Fibroblast of lung (primary cell): ENCODE measurements around the gene FBLN7. TPM values are rescaled to one million over a fixed set of nuclear protein-coding genes. Genes with fewer than 3 reads are reported as not detected.
A peak's percentile ranks its signal among the peaks of the same experiment; 100 is the strongest.

Experiments
- DNase-seq, 2 donors: peaks; one replicate each; pipeline versions ENCODE4 v3.0.0 to v3.0.0-alpha.2; 2010; ENCODE audit warnings: low read depth in 2 of 2
- H2AFZ ChIP-seq: 2 replicates; pipeline ENCODE4 v1.5.1; 2012; ENCODE audit warnings: low read length, control low read depth, inconsistent platforms
- H3K27ac ChIP-seq: 2 replicates; pipeline ENCODE4 v1.5.1; 2011; ENCODE audit warnings: low read length, control low read depth; ENCODE audit not compliant: insufficient read depth
- H3K27me3 ChIP-seq: 2 replicates; pipeline ENCODE4 v1.5.1; 2011; ENCODE audit warnings: mild to moderate bottlenecking, low read length; ENCODE audit not compliant: control insufficient read depth, insufficient read depth
- H3K36me3 ChIP-seq: 2 replicates; pipeline ENCODE4 v1.5.1; 2011; ENCODE audit warnings: low read length; ENCODE audit not compliant: control insufficient read depth, insufficient read depth
- H3K4me1 ChIP-seq: 2 replicates; pipeline ENCODE4 v1.5.1; 2011; ENCODE audit warnings: low read length; ENCODE audit not compliant: control insufficient read depth, insufficient read depth; ENCODE audit errors: extremely low read depth
- H3K4me2 ChIP-seq: 2 replicates; pipeline ENCODE4 v1.5.1; 2011; ENCODE audit warnings: low read length, control low read depth; ENCODE audit not compliant: insufficient read depth; ENCODE audit errors: extremely low read depth
- H3K4me3 ChIP-seq, 4 experiments: fragments of 200-600 bp in 1 of 4; sonication (generic) in 1 of 4; replicated peaks in 1 of 4; 2 replicates each; pipeline ENCODE4 v1.5.1; 2011 to 2016; ENCODE audit warnings: low read length in 4 of 4, low read depth in 3 of 4, mild to moderate bottlenecking in 3 of 4, control low read depth in 2 of 4, inconsistent platforms in 1 of 4, mixed read lengths in 1 of 4; ENCODE audit not compliant: insufficient read depth in 1 of 4; ENCODE audit errors: control extremely low read depth in 1 of 4
- H3K79me2 ChIP-seq: 2 replicates; pipeline ENCODE4 v1.5.1; 2012; ENCODE audit warnings: mild to moderate bottlenecking, low read length, inconsistent platforms; ENCODE audit not compliant: control insufficient read depth, insufficient read depth
- H3K9ac ChIP-seq: 2 replicates; pipeline ENCODE4 v1.5.1; 2011; ENCODE audit warnings: mild to moderate bottlenecking, low read length, control low read depth; ENCODE audit not compliant: insufficient read depth
- H3K9me3 ChIP-seq: 2 replicates; pipeline ENCODE4 v1.5.1; 2012; ENCODE audit warnings: low read depth, low read length; ENCODE audit not compliant: control insufficient read depth, insufficient read depth
- H4K20me1 ChIP-seq: 2 replicates; pipeline ENCODE4 v1.5.1; 2011; ENCODE audit warnings: low read length; ENCODE audit not compliant: control insufficient read depth, insufficient read depth; ENCODE audit errors: extremely low read depth
- CTCF ChIP-seq, 2 donors: IDR thresholded peaks in 1 of 2; conservative IDR thresholded peaks in 1 of 2; 1 replicate in 1 of 2; 2 replicates in 1 of 2; pipeline ENCODE4 v1.5.1; 2011 to 2012; ENCODE audit warnings: low read length in 2 of 2, control low read depth in 1 of 2, inconsistent platforms in 1 of 2, low read depth in 1 of 2, mild to moderate bottlenecking in 1 of 2
- EZH2 ChIP-seq: IDR thresholded peaks from 2 replicates; pipeline ENCODE4 v1.5.1; 2012; ENCODE audit warnings: low read length, control low read depth, mild to moderate bottlenecking; ENCODE audit errors: missing control alignments
- polyA plus RNA-seq, 2 donors: library from polyadenylated mRNA; depleted of rRNA in 1 of 2; stranded (reverse) in 1 of 2; unstranded in 1 of 2; fragments of >200 nt; gene quantifications; 2 replicates each; pipeline ENCODE4 v1.2.1, GENCODE V29; 2011 to 2012; ENCODE audit warnings: missing spikeins in 1 of 2
- total RNA-seq: library from RNA; depleted of rRNA; stranded (reverse); fragments of >200 nt; gene quantifications from 2 replicates; pipeline ENCODE4 v1.2.1, GENCODE V29; 2014

The FBLN7 gene
- total and polyA plus RNA-seq, 2 donors (not counting 1 experiment from before 2014, with no cell fraction given): 0.99 to 4.6 TPM

- DNase-seq: peak; percentile 44 to 74
- no peaks in the 10 kb centered on the region for H3K79me2 ChIP-seq
- no peaks in the 10 kb centered on the region for H3K9me3 ChIP-seq
- H3K9ac ChIP-seq: no peak overlapping the region
- no peaks in the 10 kb centered on the region for H4K20me1 ChIP-seq
- no peaks in the 10 kb centered on the region for H3K4me1 ChIP-seq
- no peak overlapping the region for H3K4me2 ChIP-seq
- H3K4me3 ChIP-seq: no peak overlapping the region
- H3K36me3 ChIP-seq: peaks cover 2% of the 10 kb centered on the region
- H2AFZ ChIP-seq: no peak overlapping the region
- TF ChIP-seq CTCF (conservative IDR thresholded peaks at IDR 0.05 in 1 of 2, IDR thresholded peaks at IDR 0.05 in 1 of 2; ENCODE audit: low read depth in 1 of 2, low read length in 2 of 2) (peak; percentile 57 to 63), EZH2 (no peak)
- H3K27ac ChIP-seq: no peak overlapping the region
- H3K27me3 ChIP-seq: no peaks in the 10 kb centered on the region
Measured at GRCh38 chr2:112121682-112122254, 16.4 kb upstream of the FBLN7 start.

DNA sequence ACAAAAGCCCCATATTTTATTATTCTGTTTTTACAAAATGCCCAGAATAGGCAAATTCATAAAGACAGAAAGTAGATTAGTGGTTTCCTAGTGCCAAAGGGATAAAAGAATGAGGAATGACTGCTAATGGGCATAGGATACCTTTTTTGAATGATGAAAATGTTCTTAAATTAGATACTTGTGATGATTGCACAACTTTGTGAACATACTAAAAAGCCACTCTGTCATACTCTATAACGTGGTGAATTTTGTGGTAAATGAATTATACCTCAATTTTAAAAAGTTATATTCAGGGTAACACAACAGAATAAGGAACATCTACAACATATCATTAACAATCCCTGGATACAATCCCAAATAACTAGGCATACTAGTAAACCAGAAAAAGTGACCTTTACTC, 9.1 kb upstream of the FBLN7 start:
- no peak overlapping the region for H3K27ac ChIP-seq
- DNase-seq: no peak
- no peak overlapping the region for H3K4me3 ChIP-seq
- no peak overlapping the region for H3K4me2 ChIP-seq
- no peaks in the 10 kb centered on the region for H3K4me1 ChIP-seq
- H3K36me3 ChIP-seq: no peaks in the 10 kb centered on the region
- no peaks in the 10 kb centered on the region for H4K20me1 ChIP-seq
- H3K27me3 ChIP-seq: no peaks in the 10 kb centered on the region
- no peaks in the 10 kb centered on the region for H3K9me3 ChIP-seq
- H3K9ac ChIP-seq: no peak overlapping the region
- no peak overlapping the region for H2AFZ ChIP-seq
- H3K79me2 ChIP-seq: no peaks in the 10 kb centered on the region
- no peak for TF ChIP-seq EZH2
- no peak for TF ChIP-seq CTCF (conservative IDR thresholded peaks at IDR 0.05 in 1 of 2, IDR thresholded peaks at IDR 0.05 in 1 of 2; ENCODE audit: low read depth in 1 of 2, low read length in 2 of 2)

DNA sequence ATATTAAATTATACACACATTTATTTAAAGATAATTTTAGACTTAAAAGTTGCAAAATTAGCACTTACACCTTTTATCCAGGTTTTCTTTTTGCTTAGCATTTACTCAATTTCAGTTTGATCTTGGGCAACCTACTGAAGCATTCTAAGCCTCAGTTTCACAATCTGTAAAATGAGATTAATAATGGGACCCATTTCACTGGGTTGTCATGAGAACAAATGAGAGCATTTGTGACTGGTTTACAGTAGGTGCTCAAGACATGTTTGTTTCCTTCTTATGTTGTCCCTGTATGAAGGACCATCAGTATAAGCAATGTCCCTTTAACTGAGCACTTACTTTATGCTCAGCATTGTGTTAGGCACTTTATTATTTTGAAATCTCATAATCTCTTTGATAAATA, 4.8 kb upstream of the FBLN7 start:
- Histone ChIP-seq H3K27me3 (no peaks in the 10 kb centered on the region), H3K9me3 (no peaks in the 10 kb centered on the region), H3K27ac (no peak overlapping the region), H3K36me3 (no peaks in the 10 kb centered on the region), H3K4me1 (no peaks in the 10 kb centered on the region), H3K9ac (no peak overlapping the region), H4K20me1 (no peaks in the 10 kb centered on the region), H3K4me3 (no peak overlapping the region), H3K79me2 (no peaks in the 10 kb centered on the region), H2AFZ (no peak overlapping the region), H3K4me2 (no peak overlapping the region)
- TF ChIP-seq EZH2 (no peak), CTCF (conservative IDR thresholded peaks at IDR 0.05 in 1 of 2, IDR thresholded peaks at IDR 0.05 in 1 of 2; ENCODE audit: low read depth in 1 of 2, low read length in 2 of 2) (no peak)
- no peak for DNase-seq
